Measurements from ENCODE around the gene FIGNL1. TPM values are rescaled to one million over a fixed set of nuclear protein-coding genes. Genes with fewer than 3 reads are reported as not detected.

The FIGNL1 gene
- total and polyA plus RNA-seq, 2 of the 4 experiments (the other 2 are of a cell fraction): 8.2 to 27.1 TPM

GRCh38 chr7:50477640-50478039 is 27.5 kb upstream of the FIGNL1 start:
- Histone ChIP-seq H3K18ac (ENCODE audit: low read depth, low read length) (no peak overlapping the region), H3K14ac (replicated peaks; ENCODE audit: low read depth, low read length) (no peak overlapping the region), H2BK120ac (ENCODE audit: low read depth, low read length) (no peak overlapping the region), H3K4me1 (ENCODE audit: control insufficient read depth, insufficient read depth, low read length) (no peaks in the 10 kb centered on the region), H2AFZ (replicated peaks; ENCODE audit: low read length, poor library complexity) (no peak overlapping the region), H2BK15ac (ENCODE audit: low read depth, low read length) (no peak overlapping the region), H4K8ac (ENCODE audit: low read depth in 2 of 2, low read length in 2 of 2) (no peak overlapping the region), H3K36me3 (ENCODE audit: control insufficient read depth, insufficient read depth, low read length) (no peaks in the 10 kb centered on the region), H3K56ac (ENCODE audit: extremely low read depth, insufficient read depth, low read length) (no peak overlapping the region), H3K27ac (ENCODE audit: insufficient read depth, low read length) (no peak overlapping the region), H3K9me1 (ENCODE audit: insufficient read depth, low read length) (no peaks in the 10 kb centered on the region), H3K4ac (ENCODE audit: low read depth, low read length) (no peak overlapping the region), H3K9me3 (ENCODE audit: control insufficient read depth, insufficient read depth, low read length) (no peaks in the 10 kb centered on the region), H2BK20ac (ENCODE audit: low read depth, low read length) (no peak overlapping the region), H2BK5ac (ENCODE audit: low read depth, low read length, poor library complexity, severe bottlenecking) (no peak overlapping the region), H4K20me1 (ENCODE audit: insufficient read depth, low read length) (no peaks in the 10 kb centered on the region), H3K4me2 (ENCODE audit: low read depth, low read length) (no peak overlapping the region), H3K4me3 (ENCODE audit: insufficient read depth, low read depth, low read length) (no peak overlapping the region), H3K9ac (ENCODE audit: low read depth, low read length) (no peak overlapping the region), H2AK5ac (ENCODE audit: low read depth, low read length) (no peak overlapping the region), H4K91ac (ENCODE audit: insufficient read depth, low read depth, low read length) (no peak overlapping the region), H2AK9ac (replicated peaks; ENCODE audit: low read depth, low read length, poor library complexity) (no peak overlapping the region), H3K27me3 (ENCODE audit: control insufficient read depth, insufficient read depth, low read length) (peaks cover 13% of the 10 kb centered on the region), H3K23ac (ENCODE audit: low read depth, low read length) (no peak overlapping the region), H3K79me1 (ENCODE audit: low read depth in 1 of 2, low read length in 2 of 2) (no peaks in the 10 kb centered on the region), H4K5ac (ENCODE audit: low read depth, low read length) (no peak overlapping the region)
- no peak for TF ChIP-seq POLR2A (IDR thresholded peaks at IDR 0.05; ENCODE audit: low read depth, low read length)
- TF ChIP-seq USF2 (IDR thresholded peaks at IDR 0.05; ENCODE audit: low read depth, low read length): no peak
- no peak for TF ChIP-seq FOS (IDR thresholded peaks at IDR 0.05; ENCODE audit: low read depth, low read length)
- no peak for TF ChIP-seq NFE2L2 (IDR thresholded peaks at IDR 0.05; ENCODE audit: low read depth, low read length)
- no peak for TF ChIP-seq ELK1 (IDR thresholded peaks at IDR 0.05; ENCODE audit: borderline replicate concordance, low read depth, low read length)
- no peak for TF ChIP-seq CHD1 (IDR thresholded peaks at IDR 0.05; ENCODE audit: low read depth, low read length)
- TF ChIP-seq MXI1 (IDR thresholded peaks at IDR 0.05; ENCODE audit: borderline replicate concordance, low read depth, low read length): no peak
- TF ChIP-seq RCOR1 (IDR thresholded peaks at IDR 0.05; ENCODE audit: insufficient replicate concordance, low read length): no peak
- TF ChIP-seq BHLHE40 (IDR thresholded peaks at IDR 0.05; ENCODE audit: low read depth, low read length): no peak
- TF ChIP-seq CTCF (conservative IDR thresholded peaks at IDR 0.05; ENCODE audit: low read depth, low read length): no peak
- TF ChIP-seq MAZ (IDR thresholded peaks at IDR 0.05; ENCODE audit: borderline replicate concordance, low read depth, low read length): no peak
- no peak for TF ChIP-seq MAFK (IDR thresholded peaks at IDR 0.05; ENCODE audit: low read depth, low read length)
- TF ChIP-seq SMC3 (IDR thresholded peaks at IDR 0.05; ENCODE audit: low read depth, low read length): no peak
- no peak for TF ChIP-seq RFX5 (IDR thresholded peaks at IDR 0.05; ENCODE audit: low read depth, low read length)
- TF ChIP-seq CEBPB (IDR thresholded peaks at IDR 0.05; ENCODE audit: low read depth, low read length): no peak
- no peak for TF ChIP-seq RAD21 (IDR thresholded peaks at IDR 0.05; ENCODE audit: low read length)
- BruUV-seq (replicated peaks): no TSS peak
- in situ Hi-C loops (cut with MboI; ENCODE audit: low sequenced_read_pairs) (no loop called here), intact Hi-C loops (cut with micrococcal nuclease) (no loop called here), dilution Hi-C loops (cut with HindIII; ENCODE audit: low sequenced_read_pairs, unreplicated experiment) (no loop called here)
- DNase-seq: no peak
- CTCF ChIA-PET: interaction anchor here (0.8 kb wide), 1 partner anchor 10 kb away, joined by 3 read pairs; no protein-coding TSS in a partner anchor
- no peak for ATAC-seq (ENCODE audit: low read depth)
- POLR2A ChIA-PET (ENCODE audit: unreplicated experiment): no interaction called here
- 70% methylated on average over 2 of the region's 6 CpGs; no CpG with 5 or more reads in 1 of the 2 experiments for WGBS, 2 experiments (ENCODE audit: extremely low coverage in 2 of 2, insufficient read length in 1 of 2)
